ENCODE data around the gene CLK4. TPM values are rescaled to one million over a fixed set of nuclear protein-coding genes. Genes with fewer than 3 reads are reported as not detected.
"Not testable (repeated sequence)": the region's sequence is repeated elsewhere in the genome, so short reads cannot be mapped to it uniquely, and the experiment has no call there.

Gene CLK4
- total RNA-seq, 3 donors from 2014 or later (not counting 1 experiment from before 2014, with no cell fraction given) = 71.2 to 81.8 (median 78.0) TPM

DNA sequence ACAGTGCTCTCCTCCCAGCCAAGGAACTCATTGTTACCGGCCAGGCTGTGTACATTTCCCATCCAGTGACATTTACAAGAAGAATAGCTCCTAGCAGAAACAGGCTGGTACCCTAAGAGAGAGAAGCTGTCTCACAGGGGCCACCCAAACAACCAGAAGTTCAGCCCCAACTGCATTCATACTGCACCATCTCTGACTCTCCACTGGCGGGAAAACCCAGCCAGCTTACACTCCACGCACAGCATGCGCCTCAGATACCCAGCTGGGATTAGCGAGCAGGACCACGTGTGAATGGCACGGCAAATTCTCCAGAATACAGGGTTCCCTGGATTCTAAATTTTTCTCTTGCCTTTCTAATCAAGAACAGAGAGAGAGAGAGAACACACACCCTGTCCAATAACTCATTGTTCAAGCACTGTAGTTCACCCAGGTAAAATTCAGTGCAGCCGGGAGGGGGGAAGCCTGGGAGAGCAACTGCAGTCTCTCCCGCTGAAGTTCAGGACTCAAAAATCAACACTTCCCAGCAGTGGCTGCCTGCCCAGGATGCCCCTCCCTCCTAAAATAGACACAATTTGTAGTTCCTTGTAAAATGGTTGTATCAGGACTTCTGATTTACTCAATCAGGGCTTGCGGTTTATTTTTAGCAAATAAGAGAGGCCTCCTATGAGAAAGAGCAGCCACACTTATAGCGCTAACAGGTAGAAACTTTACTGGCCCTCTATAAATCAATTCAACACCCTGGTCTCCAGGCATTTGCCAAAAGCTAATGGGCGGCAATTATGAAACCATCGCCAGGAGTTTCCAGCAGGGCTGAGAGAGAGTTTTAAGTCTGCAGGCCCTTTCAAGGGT, 38.9 kb downstream of the CLK4 start:
- H3K9me3 Mint-ChIP-seq = no peaks in the 10 kb centered on the region
- Histone ChIP-seq H3K27ac (ENCODE audit: low read length) (no peak overlapping the region), H3K4me3 (ENCODE audit: low read length) (no peak overlapping the region), H3K36me3 (ENCODE audit: control insufficient read depth, insufficient read depth, low read length) (no peaks in the 10 kb centered on the region), H3K9me3 (ENCODE audit: control insufficient read depth, insufficient read depth, low read length) (no peaks in the 10 kb centered on the region), H3K27me3 (ENCODE audit: control insufficient read depth, insufficient read depth, low read length) (peaks cover 13% of the 10 kb centered on the region), H3K4me1 (ENCODE audit: control insufficient read depth, insufficient read depth, low read length) (peaks cover 14% of the 10 kb centered on the region)
- H3K4me1 Mint-ChIP-seq = peaks cover 0 to 10% of the 10 kb centered on the region in 2 donors
- intact Hi-C loops (cut with micrococcal nuclease) = no loop called here
- ATAC-seq (no peak), DNase-seq (no peak)
- TF ChIP-seq, protein P1, sequence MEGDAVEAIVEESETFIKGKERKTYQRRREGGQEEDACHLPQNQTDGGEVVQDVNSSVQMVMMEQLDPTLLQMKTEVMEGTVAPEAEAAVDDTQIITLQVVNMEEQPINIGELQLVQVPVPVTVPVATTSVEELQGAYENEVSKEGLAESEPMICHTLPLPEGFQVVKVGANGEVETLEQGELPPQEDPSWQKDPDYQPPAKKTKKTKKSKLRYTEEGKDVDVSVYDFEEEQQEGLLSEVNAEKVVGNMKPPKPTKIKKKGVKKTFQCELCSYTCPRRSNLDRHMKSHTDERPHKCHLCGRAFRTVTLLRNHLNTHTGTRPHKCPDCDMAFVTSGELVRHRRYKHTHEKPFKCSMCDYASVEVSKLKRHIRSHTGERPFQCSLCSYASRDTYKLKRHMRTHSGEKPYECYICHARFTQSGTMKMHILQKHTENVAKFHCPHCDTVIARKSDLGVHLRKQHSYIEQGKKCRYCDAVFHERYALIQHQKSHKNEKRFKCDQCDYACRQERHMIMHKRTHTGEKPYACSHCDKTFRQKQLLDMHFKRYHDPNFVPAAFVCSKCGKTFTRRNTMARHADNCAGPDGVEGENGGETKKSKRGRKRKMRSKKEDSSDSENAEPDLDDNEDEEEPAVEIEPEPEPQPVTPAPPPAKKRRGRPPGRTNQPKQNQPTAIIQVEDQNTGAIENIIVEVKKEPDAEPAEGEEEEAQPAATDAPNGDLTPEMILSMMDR (IDR thresholded peaks at IDR 0.05) = no peak
- H3K27ac Mint-ChIP-seq = no peak overlapping the region
- H3K36me3 Mint-ChIP-seq = no peaks in the 10 kb centered on the region
- peaks cover 25 to 54% of the 10 kb centered on the region in 2 donors for H3K27me3 Mint-ChIP-seq (ENCODE audit: low read depth in 2 of 2)
- 76% methylated on average over 13 of the region's 13 CpGs for WGBS (ENCODE audit: insufficient coverage)
- peak overlapping the region; percentile 47 for H3K4me3 Mint-ChIP-seq

DNA sequence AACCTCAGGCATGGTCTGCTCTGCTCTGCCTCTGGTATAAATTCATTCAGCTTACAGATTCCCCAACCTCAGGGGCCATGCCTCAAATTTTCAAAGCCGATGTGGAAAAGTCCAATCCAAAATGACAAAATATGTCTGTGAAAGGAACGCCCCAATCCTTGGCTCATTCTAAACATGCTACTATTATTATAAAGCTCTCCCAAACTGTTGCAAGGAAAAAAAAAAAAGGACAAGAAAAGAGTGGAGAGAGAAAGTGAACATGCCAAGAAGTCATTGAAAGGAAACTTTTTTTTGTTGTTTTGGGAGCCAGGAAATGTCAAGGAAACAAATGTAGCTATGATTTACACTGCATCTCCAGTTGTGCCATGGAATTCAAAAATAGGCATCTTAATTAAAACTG, 40.5 kb downstream of the CLK4 start:
- Histone ChIP-seq H3K4me3 (ENCODE audit: low read length) (no peak overlapping the region), H3K36me3 (ENCODE audit: control insufficient read depth, insufficient read depth, low read length) (no peaks in the 10 kb centered on the region), H3K9me3 (ENCODE audit: control insufficient read depth, insufficient read depth, low read length) (no peaks in the 10 kb centered on the region), H3K27me3 (ENCODE audit: control insufficient read depth, insufficient read depth, low read length) (peaks cover 13% of the 10 kb centered on the region), H3K27ac (ENCODE audit: low read length) (no peak overlapping the region), H3K4me1 (ENCODE audit: control insufficient read depth, insufficient read depth, low read length) (peaks cover 14% of the 10 kb centered on the region)
- Mint-ChIP-seq H3K36me3 (no peaks in the 10 kb centered on the region), H3K27ac (no peak overlapping the region), H3K4me1 (peaks cover 0 to 10% of the 10 kb centered on the region in 2 donors), H3K4me3 (no peak overlapping the region), H3K9me3 (no peaks in the 10 kb centered on the region), H3K27me3 (ENCODE audit: low read depth in 2 of 2) (peaks cover 28 to 58% of the 10 kb centered on the region in 2 donors)
- TF ChIP-seq, protein P1 (IDR thresholded peaks at IDR 0.05) = no peak
- WGBS (ENCODE audit: insufficient coverage) = 91% methylated on average over 2 of the region's 2 CpGs
- DNase-seq (no peak), ATAC-seq (no peak)
- intact Hi-C loops (cut with micrococcal nuclease) = no loop called here

DNA sequence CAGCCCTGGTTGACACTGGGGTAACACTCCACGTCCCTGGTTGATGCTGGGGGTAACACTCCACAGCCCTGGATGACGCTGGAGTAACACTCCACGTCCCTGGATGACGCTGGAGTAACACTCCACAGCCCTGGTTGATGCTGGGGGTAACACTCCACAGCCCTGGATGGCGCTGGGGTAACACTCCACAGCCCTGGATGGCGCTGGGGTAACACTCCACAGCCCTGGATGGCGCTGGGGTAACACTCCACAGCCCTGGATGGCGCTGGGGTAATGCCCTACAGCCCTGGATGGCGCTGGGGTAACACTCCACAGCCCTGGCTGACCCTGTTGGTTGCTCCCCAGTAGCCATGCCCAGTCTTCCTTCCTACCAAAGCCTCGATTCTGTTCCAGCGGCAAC, 41.4 kb downstream of the CLK4 start:
- peaks cover 25 to 51% of the 10 kb centered on the region in 2 donors for H3K27me3 Mint-ChIP-seq (ENCODE audit: low read depth in 2 of 2)
- H3K27ac Mint-ChIP-seq; H3K36me3 ChIP-seq (ENCODE audit: control insufficient read depth, insufficient read depth, low read length); H3K27ac ChIP-seq (ENCODE audit: low read length); H3K4me3 ChIP-seq (ENCODE audit: low read length); H3K4me1 ChIP-seq (ENCODE audit: control insufficient read depth, insufficient read depth, low read length); H3K4me1 Mint-ChIP-seq; H3K36me3 Mint-ChIP-seq; H3K9me3 Mint-ChIP-seq; H3K27me3 ChIP-seq (ENCODE audit: control insufficient read depth, insufficient read depth, low read length); H3K4me3 Mint-ChIP-seq; intact Hi-C loops (cut with micrococcal nuclease); H3K9me3 ChIP-seq (ENCODE audit: control insufficient read depth, insufficient read depth, low read length): not testable (repeated sequence)
- DNase-seq (peak; percentile 18 to 56), ATAC-seq (peak; percentile 19 to 80 (median 25))
- 84% methylated on average over 11 of the region's 11 CpGs for WGBS (ENCODE audit: insufficient coverage)

DNA sequence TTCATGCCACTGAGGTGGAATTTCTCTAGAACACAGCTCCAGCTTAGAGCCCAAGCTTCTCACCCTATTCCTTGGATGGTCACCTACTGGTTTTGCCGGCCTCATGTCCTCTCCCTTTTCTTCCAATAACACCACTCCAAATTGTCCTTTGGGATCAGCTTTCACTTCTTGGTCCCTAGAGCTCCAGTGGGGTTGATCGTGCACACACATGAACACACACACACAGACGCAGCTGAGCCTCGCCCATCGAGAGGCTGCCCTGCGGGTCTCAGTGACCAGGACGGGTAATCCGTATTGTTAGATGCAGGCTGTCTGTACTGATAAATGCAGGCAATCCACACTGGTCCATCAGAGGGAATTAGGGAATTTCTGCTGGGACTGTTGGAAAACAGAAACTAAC, 43.6 kb downstream of the CLK4 start:
- WGBS (ENCODE audit: insufficient coverage) = 94% methylated on average over 8 of the region's 8 CpGs
- Histone ChIP-seq H3K27me3 (ENCODE audit: control insufficient read depth, insufficient read depth, low read length) (no peaks in the 10 kb centered on the region), H3K4me1 (ENCODE audit: control insufficient read depth, insufficient read depth, low read length) (no peaks in the 10 kb centered on the region), H3K27ac (ENCODE audit: low read length) (no peak overlapping the region), H3K4me3 (ENCODE audit: low read length) (no peak overlapping the region), H3K9me3 (ENCODE audit: control insufficient read depth, insufficient read depth, low read length) (no peaks in the 10 kb centered on the region), H3K36me3 (ENCODE audit: control insufficient read depth, insufficient read depth, low read length) (no peaks in the 10 kb centered on the region)
- DNase-seq (no peak), ATAC-seq (no peak)
- Mint-ChIP-seq H3K27ac (no peak overlapping the region), H3K27me3 (ENCODE audit: low read depth in 2 of 2) (peaks cover 19 to 50% of the 10 kb centered on the region in 2 donors), H3K4me3 (no peak overlapping the region), H3K4me1 (no peaks in the 10 kb centered on the region), H3K36me3 (no peaks in the 10 kb centered on the region), H3K9me3 (no peaks in the 10 kb centered on the region)
- intact Hi-C loops (cut with micrococcal nuclease) = no loop called here
- TF ChIP-seq, protein P1 (IDR thresholded peaks at IDR 0.05) = no peak

All from natural killer cell (primary cell).